ENCODE results near the gene RAP1GAP2. TPM values are rescaled to one million over a fixed set of nuclear protein-coding genes. Genes with fewer than 3 reads are reported as not detected.

Gene RAP1GAP2
- total and polyA plus RNA-seq, 11 donors, result 13.5 to 44.1 (median 34.3) TPM

DNA sequence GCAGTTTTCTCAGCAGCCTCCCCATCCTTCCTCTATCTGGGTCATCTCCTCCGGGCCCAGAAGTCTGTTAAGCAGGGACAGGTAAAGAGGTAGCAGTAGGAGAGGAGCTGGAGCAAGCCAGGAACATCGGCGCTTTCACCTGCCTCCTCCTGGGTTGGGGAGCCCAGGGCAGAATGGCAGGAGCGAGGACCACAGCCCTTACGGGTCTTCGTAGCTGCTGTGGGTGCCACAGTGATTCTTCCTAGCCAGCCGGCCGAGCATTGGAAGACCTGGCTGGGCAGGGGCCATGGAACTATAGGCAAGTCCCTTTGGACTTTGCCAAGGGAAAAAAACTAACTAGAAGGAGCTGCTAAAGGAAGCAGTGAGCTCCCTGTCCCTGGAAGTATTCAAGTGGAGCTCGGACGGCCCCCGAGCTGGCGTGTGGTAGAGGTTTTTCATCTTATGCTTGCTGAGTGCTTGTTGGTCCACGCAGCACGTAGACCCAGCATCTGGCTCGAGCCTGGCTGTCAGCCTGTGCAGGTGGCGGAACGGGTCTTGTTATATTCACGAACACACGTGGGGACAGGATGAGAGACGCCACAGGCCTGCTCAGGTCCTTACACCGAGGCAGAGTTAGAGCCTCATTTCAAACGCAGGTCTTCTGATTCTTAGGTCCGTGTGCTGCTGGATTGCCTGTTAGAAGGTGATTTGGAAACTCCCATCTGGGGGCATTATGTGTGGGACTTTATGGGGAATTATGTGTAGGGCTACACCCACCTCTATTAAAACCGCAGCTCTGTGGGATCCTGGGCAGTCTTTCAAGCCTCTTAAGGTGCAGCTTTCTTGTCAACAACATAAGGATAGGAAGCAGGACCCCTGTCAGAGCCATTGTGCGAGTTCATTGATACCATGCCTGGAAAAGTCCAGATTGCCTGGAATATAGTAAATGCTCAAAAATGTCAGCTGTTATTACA, 212.4 kb downstream of the RAP1GAP2 start:
- Histone ChIP-seq H3K27me3 (no peaks in the 10 kb centered on the region), H3K27ac (no peak overlapping the region), H3K4me3 (no peak overlapping the region), H3K4me1 (peaks cover 0 to 22% (median 17%) of the 10 kb centered on the region in 12 donors), H3K36me3 (peaks cover 0 to 19% (median 0%) of the 10 kb centered on the region in 9 donors), H3K9me3 (no peaks in the 10 kb centered on the region)
- TF ChIP-seq POLR2A (IDR thresholded peaks at IDR 0.05), result no peak
- TF ChIP-seq, protein P1, sequence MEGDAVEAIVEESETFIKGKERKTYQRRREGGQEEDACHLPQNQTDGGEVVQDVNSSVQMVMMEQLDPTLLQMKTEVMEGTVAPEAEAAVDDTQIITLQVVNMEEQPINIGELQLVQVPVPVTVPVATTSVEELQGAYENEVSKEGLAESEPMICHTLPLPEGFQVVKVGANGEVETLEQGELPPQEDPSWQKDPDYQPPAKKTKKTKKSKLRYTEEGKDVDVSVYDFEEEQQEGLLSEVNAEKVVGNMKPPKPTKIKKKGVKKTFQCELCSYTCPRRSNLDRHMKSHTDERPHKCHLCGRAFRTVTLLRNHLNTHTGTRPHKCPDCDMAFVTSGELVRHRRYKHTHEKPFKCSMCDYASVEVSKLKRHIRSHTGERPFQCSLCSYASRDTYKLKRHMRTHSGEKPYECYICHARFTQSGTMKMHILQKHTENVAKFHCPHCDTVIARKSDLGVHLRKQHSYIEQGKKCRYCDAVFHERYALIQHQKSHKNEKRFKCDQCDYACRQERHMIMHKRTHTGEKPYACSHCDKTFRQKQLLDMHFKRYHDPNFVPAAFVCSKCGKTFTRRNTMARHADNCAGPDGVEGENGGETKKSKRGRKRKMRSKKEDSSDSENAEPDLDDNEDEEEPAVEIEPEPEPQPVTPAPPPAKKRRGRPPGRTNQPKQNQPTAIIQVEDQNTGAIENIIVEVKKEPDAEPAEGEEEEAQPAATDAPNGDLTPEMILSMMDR (IDR thresholded peaks at IDR 0.05), result no peak
- no peak for ATAC-seq
- intact Hi-C loops (cut with DNase I), result loop anchor here in 1 of 10 donors (10.0 kb wide), 1 partner anchor 154 kb away; no protein-coding TSS in a partner anchor
- peak in 1 of 5 donors; percentile 40 for DNase-seq
- 83 to 89% (median 89%) methylated on average over 20 to 25 of the region's 25 CpGs for WGBS, 4 donors

DNA sequence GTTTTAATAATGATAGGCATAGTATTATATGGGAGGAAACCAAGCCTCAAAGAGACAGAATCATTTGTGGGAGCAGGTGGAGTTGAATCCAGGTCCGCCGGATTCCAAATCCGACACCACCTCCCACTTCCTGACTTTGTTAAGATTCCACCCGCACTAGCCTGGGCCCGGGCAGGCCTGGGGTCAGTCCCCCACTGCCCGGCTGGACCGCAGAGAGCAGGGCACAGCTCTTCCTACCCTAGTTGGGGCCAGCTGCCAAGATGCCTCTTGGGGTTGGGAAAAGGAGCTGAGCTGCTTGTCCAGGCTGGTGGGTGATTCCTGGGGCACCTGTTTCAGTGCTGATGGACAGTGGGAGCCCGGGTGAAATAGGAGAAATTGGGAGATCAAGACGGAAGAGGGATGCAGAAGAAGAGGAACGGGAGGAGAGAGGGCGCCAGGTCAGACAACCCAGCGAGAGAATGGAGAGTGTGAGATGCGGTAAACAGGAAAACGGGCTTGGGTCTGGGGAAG, 213.2 kb downstream of the RAP1GAP2 start:
- H3K36me3 ChIP-seq, result peaks cover 0 to 19% (median 0%) of the 10 kb centered on the region in 9 donors
- intact Hi-C loops (cut with DNase I), result loop anchor here in 1 of 10 donors (10.0 kb wide), 1 partner anchor 155 kb away; no protein-coding TSS in a partner anchor
- no peak overlapping the region for H3K4me3 ChIP-seq
- TF ChIP-seq, protein P1 (IDR thresholded peaks at IDR 0.05), result no peak
- TF ChIP-seq POLR2A (IDR thresholded peaks at IDR 0.05), result no peak
- H3K27me3 ChIP-seq, result no peaks in the 10 kb centered on the region
- ATAC-seq (no peak), DNase-seq (peak in 1 of 5 donors; percentile 33)
- H3K27ac ChIP-seq, result no peak overlapping the region
- 66 to 76% (median 73%) methylated on average over 14 of the region's 14 CpGs for WGBS, 4 donors
- H3K4me1 ChIP-seq, result peaks cover 0 to 15% (median 8%) of the 10 kb centered on the region in 12 donors
- no peaks in the 10 kb centered on the region for H3K9me3 ChIP-seq

DNA sequence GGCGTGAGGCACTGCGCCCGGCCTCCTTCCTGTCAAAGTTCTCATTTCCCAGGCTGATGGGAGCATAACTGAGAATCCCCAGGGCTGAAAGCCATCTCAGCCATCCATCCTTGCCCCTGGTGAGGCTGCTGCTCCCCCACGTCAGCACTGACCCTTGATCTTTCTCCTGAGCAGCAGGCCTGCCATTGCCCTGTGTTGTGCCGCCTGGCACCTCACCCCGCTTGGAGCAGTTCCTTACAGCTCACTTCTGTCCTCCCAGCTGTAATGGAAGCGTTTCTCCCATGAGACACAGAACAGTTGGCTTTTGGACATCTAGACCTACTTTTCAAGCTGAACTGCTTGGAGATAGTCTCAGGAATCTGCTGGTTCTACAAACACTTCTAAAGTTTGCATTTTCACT, 215.7 kb downstream of the RAP1GAP2 start:
- H3K4me1 ChIP-seq, result peaks cover 0 to 4% (median 0%) of the 10 kb centered on the region in 12 donors
- TF ChIP-seq, protein P1 (IDR thresholded peaks at IDR 0.05), result no peak
- TF ChIP-seq POLR2A (IDR thresholded peaks at IDR 0.05), result no peak
- peaks cover 0 to 29% (median 5%) of the 10 kb centered on the region in 9 donors for H3K36me3 ChIP-seq
- H3K27ac ChIP-seq, result no peak overlapping the region
- intact Hi-C loops (cut with DNase I), result loop anchor here (1.0 to 10.0 kb wide), 7 partner anchors 75 to 185 kb away; no protein-coding TSS in a partner anchor
- H3K27me3 ChIP-seq, result no peaks in the 10 kb centered on the region
- ATAC-seq (no peak), DNase-seq (peak in 1 of 5 donors; percentile 27)
- no peaks in the 10 kb centered on the region for H3K9me3 ChIP-seq
- H3K4me3 ChIP-seq, result no peak overlapping the region
- 92 to 96% (median 93%) methylated on average over 7 of the region's 7 CpGs for WGBS, 4 donors

All from heart left ventricle (tissue), 16 donors.